ENCODE data around the gene CCDC80.

Gene CCDC80

GRCh38 chr3:112632596-112632995 is 8.3 kb downstream of the CCDC80 start:
- DNase-seq = no peak

GRCh38 chr3:112631257-112631656 is 9.7 kb downstream of the CCDC80 start:
- DNase-seq = no peak

- DNase-seq = peak; percentile 15 to 18
Measured at GRCh38 chr3:112629425-112629824, 11.5 kb downstream of the CCDC80 start.

GRCh38 chr3:112627919-112628466 is 12.9 kb downstream of the CCDC80 start:
- no peak for DNase-seq

- DNase-seq = no peak
Measured at GRCh38 chr3:112627419-112627818, 13.5 kb downstream of the CCDC80 start.

GRCh38 chr3:112623717-112624116 is 17.2 kb downstream of the CCDC80 start:
- DNase-seq = no peak

- DNase-seq = no peak
Measured at GRCh38 chr3:112623213-112623612, 17.7 kb downstream of the CCDC80 start.

GRCh38 chr3:112619295-112619694 is 21.6 kb downstream of the CCDC80 start:
- no peak for DNase-seq

- no peak for DNase-seq
Measured at GRCh38 chr3:112617285-112617684, 23.7 kb downstream of the CCDC80 start.

GRCh38 chr3:112615989-112616731 is 24.8 kb downstream of the CCDC80 start:
- DNase-seq = no peak

GRCh38 chr3:112611752-112612515 is 29.0 kb downstream of the CCDC80 start:
- DNase-seq = no peak

GRCh38 chr3:112610121-112610520 is 30.8 kb downstream of the CCDC80 start:
- DNase-seq = no peak

- DNase-seq = no peak
Measured at GRCh38 chr3:112607863-112608262, 33.1 kb downstream of the CCDC80 start.

- DNase-seq = no peak
Measured at GRCh38 chr3:112606098-112606497, 34.8 kb downstream of the CCDC80 start.

GRCh38 chr3:112605285-112605684 is 35.7 kb downstream of the CCDC80 start:
- DNase-seq = no peak

- DNase-seq = no peak
Measured at GRCh38 chr3:112604536-112604935, 36.4 kb downstream of the CCDC80 start.

GRCh38 chr3:112602217-112602838 is 38.6 kb downstream of the CCDC80 start:
- DNase-seq = no peak

- DNase-seq = no peak
Measured at GRCh38 chr3:112598731-112599130, 42.2 kb downstream of the CCDC80 start.

- DNase-seq = no peak
Measured at GRCh38 chr3:112597945-112598344, 43.0 kb downstream of the CCDC80 start.

GRCh38 chr3:112594856-112595255 is 46.1 kb downstream of the CCDC80 start:
- DNase-seq = no peak

GRCh38 chr3:112593258-112593657 is 47.7 kb downstream of the CCDC80 start:
- no peak for DNase-seq

- DNase-seq = no peak
Measured at GRCh38 chr3:112587336-112587735, 53.6 kb downstream of the CCDC80 start.

GRCh38 chr3:112585782-112586181 is 55.2 kb downstream of the CCDC80 start:
- DNase-seq = no peak

- DNase-seq = no peak
Measured at GRCh38 chr3:112583105-112583504, 57.8 kb downstream of the CCDC80 start.

Data from activated CD4-positive, alpha-beta T cell treated with anti-CD3 and anti-CD28 coated beads, Interleukin-2, amount 50 U/mL, for 4 hours (primary cell).